ENCODE results near the gene DEAF1. TPM values are rescaled to one million over a fixed set of nuclear protein-coding genes. Genes with fewer than 3 reads are reported as not detected.

Gene DEAF1
- total RNA-seq, 1 experiment from 2014 or later, result 31.9 TPM

- Histone ChIP-seq H3K36me3 (ENCODE audit: low read depth, low read length) (no peaks in the 10 kb centered on the region), H3K9me2 (replicated peaks; ENCODE audit: low read length) (no peaks in the 10 kb centered on the region), H2AFZ (ENCODE audit: low read length) (no peak overlapping the region), H3K4me2 (ENCODE audit: low read length) (no peak overlapping the region), H3K9ac (ENCODE audit: low read length) (no peak overlapping the region), H3K4me3 (ENCODE audit: low read length) (no peak overlapping the region), H3F3A (ENCODE audit: low read length, unreplicated experiment) (no peaks in the 10 kb centered on the region), H3K27ac (ENCODE audit: low read length) (no peak overlapping the region), H3K27me3 (ENCODE audit: low read length) (no peaks in the 10 kb centered on the region), H3K9me3 (ENCODE audit: low read length) (no peaks in the 10 kb centered on the region), H4K20me1 (ENCODE audit: low read length) (no peaks in the 10 kb centered on the region), H3K4me1 (ENCODE audit: insufficient read depth, low read length) (no peaks in the 10 kb centered on the region), H3K79me2 (ENCODE audit: low read length) (no peaks in the 10 kb centered on the region)
- TF ChIP-seq CTCF (conservative IDR thresholded peaks at IDR 0.05; ENCODE audit: low read depth, low read length), result no peak
- no peak for TF ChIP-seq EZH2phosphoT487 (IDR thresholded peaks at IDR 0.05; ENCODE audit: borderline replicate concordance, low read length)
- TF ChIP-seq EZH2 (IDR thresholded peaks at IDR 0.05; ENCODE audit: low read length, unreplicated experiment), result no peak
- ATAC-seq (no peak), DNase-seq (no peak)
- no TSS peak for BruUV-seq (replicated peaks)
- ChIA-PET CTCF (no interaction called here), POLR2A (ENCODE audit: unreplicated experiment) (no interaction called here)
- intact Hi-C loops (cut with micrococcal nuclease), result no loop called here
Measured at GRCh38 chr11:639332-639955, 55.6 kb downstream of the DEAF1 start.

DNA sequence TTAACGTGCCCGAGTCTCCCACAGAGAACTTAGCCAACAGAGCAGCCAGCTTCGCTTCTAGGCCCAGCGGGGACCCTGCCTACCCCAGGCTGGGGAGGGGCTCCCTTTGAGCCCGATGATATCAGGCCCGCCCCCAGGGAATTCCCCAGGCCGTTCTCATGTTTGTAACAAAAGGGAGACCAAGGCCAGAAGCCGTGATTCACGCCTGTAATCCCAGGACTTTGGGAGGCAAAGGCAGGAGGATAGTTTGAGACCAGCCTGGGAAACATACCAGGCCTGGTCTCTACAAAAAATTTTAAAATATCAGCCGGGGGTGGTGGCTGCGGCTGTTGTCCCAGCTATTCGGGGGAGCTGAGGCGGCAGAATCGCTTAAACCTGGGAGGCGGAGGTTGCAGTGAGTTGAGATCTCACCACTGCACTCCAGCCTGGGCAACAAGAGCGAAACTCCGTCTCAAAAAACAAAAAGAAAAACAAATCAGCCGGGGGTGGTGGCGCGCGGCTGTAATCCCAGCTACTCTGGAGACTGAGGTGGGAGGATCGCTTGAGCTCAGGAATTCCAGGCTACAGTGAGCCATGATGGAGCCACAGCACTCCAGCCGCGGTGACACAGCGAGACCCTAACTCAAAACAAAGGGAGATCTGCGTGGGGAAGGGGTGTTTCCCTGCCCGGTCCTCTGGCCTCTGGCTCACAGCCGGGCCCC, 56.2 kb downstream of the DEAF1 start:
- H3K4me1 ChIP-seq (ENCODE audit: insufficient read depth, low read length), result no peaks in the 10 kb centered on the region
- no peaks in the 10 kb centered on the region for H3F3A ChIP-seq (ENCODE audit: low read length, unreplicated experiment)
- no peaks in the 10 kb centered on the region for H3K9me3 ChIP-seq (ENCODE audit: low read length)
- intact Hi-C loops (cut with micrococcal nuclease), result no loop called here
- no peak overlapping the region for H3K9ac ChIP-seq (ENCODE audit: low read length)
- ChIA-PET CTCF (no interaction called here), POLR2A (ENCODE audit: unreplicated experiment) (no interaction called here)
- H4K20me1 ChIP-seq (ENCODE audit: low read length), result no peaks in the 10 kb centered on the region
- no peaks in the 10 kb centered on the region for H3K27me3 ChIP-seq (ENCODE audit: low read length)
- TF ChIP-seq EZH2 (IDR thresholded peaks at IDR 0.05; ENCODE audit: low read length, unreplicated experiment) (no peak), EZH2phosphoT487 (IDR thresholded peaks at IDR 0.05; ENCODE audit: borderline replicate concordance, low read length) (no peak), CTCF (conservative IDR thresholded peaks at IDR 0.05; ENCODE audit: low read depth, low read length) (no peak)
- no peak overlapping the region for H3K27ac ChIP-seq (ENCODE audit: low read length)
- DNase-seq (no peak), ATAC-seq (no peak)
- no TSS peak for BruUV-seq (replicated peaks)
- no peaks in the 10 kb centered on the region for H3K9me2 ChIP-seq (replicated peaks; ENCODE audit: low read length)
- H3K4me3 ChIP-seq (ENCODE audit: low read length), result no peak overlapping the region
- H3K79me2 ChIP-seq (ENCODE audit: low read length), result no peaks in the 10 kb centered on the region
- no peak overlapping the region for H3K4me2 ChIP-seq (ENCODE audit: low read length)
- H3K36me3 ChIP-seq (ENCODE audit: low read depth, low read length), result no peaks in the 10 kb centered on the region
- no peak overlapping the region for H2AFZ ChIP-seq (ENCODE audit: low read length)

Measured in PC-3 (cell line).